Measurements from ENCODE around the gene C1QB. TPM values are rescaled to one million over a fixed set of nuclear protein-coding genes. Genes with fewer than 3 reads are reported as not detected.

C1QB gene
- total and polyA plus RNA-seq, 7 donors, result 82.0 to 843 (median 367) TPM

GRCh38 chr1:22609291-22609690 is 43.7 kb upstream of the C1QB start:
- no peak for DNase-seq
- TF ChIP-seq EP300 (IDR thresholded peaks at IDR 0.05) (no peak), CTCF (IDR thresholded peaks at IDR 0.05) (no peak), POLR2A (IDR thresholded peaks at IDR 0.05) (no peak), POLR2AphosphoS5 (IDR thresholded peaks at IDR 0.05) (no peak)
- Histone ChIP-seq H3K4me1 (no peaks in the 10 kb centered on the region), H3K36me3 (no peaks in the 10 kb centered on the region), H3K27ac (no peak overlapping the region), H3K4me3 (no peak overlapping the region), H3K9me3 (peaks cover 0 to 2% (median 0%) of the 10 kb centered on the region in 4 donors), H3K27me3 (peaks cover 8 to 80% (median 29%) of the 10 kb centered on the region in 3 donors)
- WGBS, 2 donors, result 25 to 39% methylated on average over 6 of the region's 6 CpGs
- intact Hi-C loops (cut with DNase I), result no loop called here

GRCh38 chr1:22611530-22611947 is 41.5 kb upstream of the C1QB start:
- H3K9me3 ChIP-seq, result no peaks in the 10 kb centered on the region
- intact Hi-C loops (cut with DNase I), result no loop called here
- H3K36me3 ChIP-seq, result no peaks in the 10 kb centered on the region
- no peak for DNase-seq
- 22% methylated on average over 7 of the region's 7 CpGs for WGBS, 2 donors
- peaks cover 8 to 92% (median 40%) of the 10 kb centered on the region in 3 donors for H3K27me3 ChIP-seq
- H3K4me3 ChIP-seq, result no peak overlapping the region
- H3K4me1 ChIP-seq, result no peaks in the 10 kb centered on the region
- no peak for TF ChIP-seq CTCF (IDR thresholded peaks at IDR 0.05)
- TF ChIP-seq POLR2AphosphoS5 (IDR thresholded peaks at IDR 0.05), result no peak
- TF ChIP-seq EP300 (IDR thresholded peaks at IDR 0.05), result no peak
- no peak for TF ChIP-seq POLR2A (IDR thresholded peaks at IDR 0.05)
- no peak overlapping the region for H3K27ac ChIP-seq

- intact Hi-C loops (cut with DNase I), result no loop called here
- no peak overlapping the region for H3K27ac ChIP-seq
- no peak for DNase-seq
- WGBS, 2 donors, result 36 to 51% methylated on average over 12 of the region's 12 CpGs
- TF ChIP-seq EP300 (IDR thresholded peaks at IDR 0.05), result no peak
- TF ChIP-seq POLR2AphosphoS5 (IDR thresholded peaks at IDR 0.05), result no peak
- no peaks in the 10 kb centered on the region for H3K36me3 ChIP-seq
- no peak overlapping the region for H3K4me3 ChIP-seq
- H3K4me1 ChIP-seq, result no peaks in the 10 kb centered on the region
- peaks cover 8 to 95% (median 50%) of the 10 kb centered on the region in 3 donors for H3K27me3 ChIP-seq
- no peaks in the 10 kb centered on the region for H3K9me3 ChIP-seq
Measured at GRCh38 chr1:22612671-22613571, 40.1 kb upstream of the C1QB start.

- no peaks in the 10 kb centered on the region for H3K36me3 ChIP-seq
- no peaks in the 10 kb centered on the region for H3K9me3 ChIP-seq
- no peak overlapping the region for H3K4me3 ChIP-seq
- TF ChIP-seq CTCF (IDR thresholded peaks at IDR 0.05), result no peak
- DNase-seq, result no peak
- no peaks in the 10 kb centered on the region for H3K4me1 ChIP-seq
- peaks cover 8 to 95% (median 44%) of the 10 kb centered on the region in 3 donors for H3K27me3 ChIP-seq
- intact Hi-C loops (cut with DNase I), result no loop called here
- WGBS, 2 donors, result 57 to 77% methylated on average over 5 of the region's 5 CpGs
- H3K27ac ChIP-seq, result no peak overlapping the region
Measured at GRCh38 chr1:22613572-22613918, 39.5 kb upstream of the C1QB start.

GRCh38 chr1:22613951-22614350 is 39.1 kb upstream of the C1QB start:
- no peaks in the 10 kb centered on the region for H3K4me1 ChIP-seq
- H3K9me3 ChIP-seq, result no peaks in the 10 kb centered on the region
- TF ChIP-seq EP300 (IDR thresholded peaks at IDR 0.05) (no peak), CTCF (IDR thresholded peaks at IDR 0.05) (no peak), POLR2A (IDR thresholded peaks at IDR 0.05) (no peak), POLR2AphosphoS5 (IDR thresholded peaks at IDR 0.05) (no peak)
- 51 to 65% methylated on average over 12 of the region's 12 CpGs for WGBS, 2 donors
- H3K27ac ChIP-seq, result no peak overlapping the region
- H3K36me3 ChIP-seq, result no peaks in the 10 kb centered on the region
- no peak for DNase-seq
- intact Hi-C loops (cut with DNase I), result no loop called here
- H3K4me3 ChIP-seq, result no peak overlapping the region
- peaks cover 8 to 95% (median 40%) of the 10 kb centered on the region in 3 donors for H3K27me3 ChIP-seq

Data from sigmoid colon (tissue), 7 donors.